Measurements from ENCODE around the gene DDAH2. TPM values are rescaled to one million over a fixed set of nuclear protein-coding genes. Genes with fewer than 3 reads are reported as not detected.

Gene DDAH2
- total RNA-seq, 6 experiments from 2014 or later = 16.3 to 27.5 (median 19.1) TPM

- Histone ChIP-seq H3K4me3 (peak overlapping the region; percentile 1 to 23 (median 18)), H3K4me1 (peaks cover 0 to 30% (median 6%) of the 10 kb centered on the region in 4 donors), H3K36me3 (peaks cover 0 to 18% (median 8%) of the 10 kb centered on the region in 4 donors), H3K9me3 (no peaks in the 10 kb centered on the region), H3K27ac (peak overlapping the region; percentile 52 to 61 (median 58)), H3K27me3 (no peaks in the 10 kb centered on the region)
- ATAC-seq (peak in 3 of 4 donors; percentile 1 to 3 (median 2)), DNase-seq (no peak)
- no peak for TF ChIP-seq POLR2A (IDR thresholded peaks at IDR 0.05)
- TF ChIP-seq CTCF (IDR thresholded peaks at IDR 0.05) = no peak
- intact Hi-C loops (cut with DNase I) = loop anchor here (10.0 kb wide), 1 partner anchor 58 kb away; no protein-coding TSS in a partner anchor
- WGBS (ENCODE audit: insufficient coverage, low coverage, low lambda C conversion rate, missing lambda C conversion rate) = 0% methylated on average over 3 of the region's 14 CpGs
These were observed 47.4 kb upstream of the DDAH2 start for GRCh38 chr6:31776485-31776988.

GRCh38 chr6:31775633-31776484 is 46.8 kb upstream of the DDAH2 start:
- WGBS (ENCODE audit: insufficient coverage, low coverage, low lambda C conversion rate, missing lambda C conversion rate) = 67% methylated on average over 7 of the region's 32 CpGs
- intact Hi-C loops (cut with DNase I) = loop anchor here (10.0 kb wide), 1 partner anchor 59 kb away; no protein-coding TSS in a partner anchor
- Histone ChIP-seq H3K9me3 (no peaks in the 10 kb centered on the region), H3K36me3 (peaks cover 0 to 13% (median 7%) of the 10 kb centered on the region in 4 donors), H3K27me3 (no peaks in the 10 kb centered on the region), H3K4me3 (no peak overlapping the region), H3K4me1 (peaks cover 0 to 30% (median 6%) of the 10 kb centered on the region in 4 donors), H3K27ac (peak overlapping the region; percentile 52 to 61 (median 58))
- TF ChIP-seq POLR2A (IDR thresholded peaks at IDR 0.05) = no peak
- no peak for TF ChIP-seq CTCF (IDR thresholded peaks at IDR 0.05)
- DNase-seq (peak in 2 of 3 donors; percentile 75 to 79), ATAC-seq (peak; percentile 1 to 24 (median 10))

- Histone ChIP-seq H3K27me3 (no peaks in the 10 kb centered on the region), H3K4me1 (peaks cover 0 to 30% (median 6%) of the 10 kb centered on the region in 4 donors), H3K4me3 (no peak overlapping the region), H3K9me3 (no peaks in the 10 kb centered on the region), H3K36me3 (peaks cover 0 to 8% (median 3%) of the 10 kb centered on the region in 4 donors), H3K27ac (peak overlapping the region in 1 of 3 donors; percentile 58)
- TF ChIP-seq POLR2A (IDR thresholded peaks at IDR 0.05) (no peak), CTCF (IDR thresholded peaks at IDR 0.05) (no peak)
- 60% methylated on average over 1 of the region's 4 CpGs for WGBS (ENCODE audit: insufficient coverage, low coverage, low lambda C conversion rate, missing lambda C conversion rate)
- DNase-seq (no peak), ATAC-seq (peak in 2 of 4 donors; percentile 3 to 7)
- intact Hi-C loops (cut with DNase I) = loop anchor here (10.0 kb wide), 1 partner anchor 60 kb away; no protein-coding TSS in a partner anchor
These were observed 46.1 kb upstream of the DDAH2 start for GRCh38 chr6:31775184-31775583.

GRCh38 chr6:31771992-31772358 is 42.9 kb upstream of the DDAH2 start:
- no peak overlapping the region for H3K4me3 ChIP-seq
- H3K4me1 ChIP-seq = peaks cover 0 to 24% (median 5%) of the 10 kb centered on the region in 4 donors
- H3K27me3 ChIP-seq = no peaks in the 10 kb centered on the region
- H3K36me3 ChIP-seq = no peaks in the 10 kb centered on the region
- H3K9me3 ChIP-seq = no peaks in the 10 kb centered on the region
- no peak for ATAC-seq
- H3K27ac ChIP-seq = no peak overlapping the region
- 66% methylated on average over 4 of the region's 4 CpGs for WGBS (ENCODE audit: insufficient coverage, low coverage, low lambda C conversion rate, missing lambda C conversion rate)
- DNase-seq = no peak
- TF ChIP-seq CTCF (IDR thresholded peaks at IDR 0.05) = no peak
- TF ChIP-seq POLR2A (IDR thresholded peaks at IDR 0.05) = no peak
- intact Hi-C loops (cut with DNase I) = loop anchor here (10.0 kb wide), 1 partner anchor 63 kb away; no protein-coding TSS in a partner anchor
